GM12878 (cell line): ENCODE measurements around the gene UGT3A2. TPM values are rescaled to one million over a fixed set of nuclear protein-coding genes. Genes with fewer than 3 reads are reported as not detected.

Source experiments
- ATAC-seq: fragments of 200-7000 bp; cut with Tn5 transposase; 3 replicates; pipeline ENCODE4 v1.9.1; 2020; ENCODE audit warnings: mild to moderate bottlenecking, moderate library complexity
- BruUV-seq: library from RNA; stranded (reverse); fragments of 400-500 nt; replicated peaks from 2 replicates; lab custom pipeline; 2021; lab: Mats Ljungman, UMichigan
- CTCF ChIA-PET: fragments of 300-600 bp; sonication (Branson Sonifier 250); formaldehyde crosslinking; extraction: SDS; loops from one replicate; lab custom pipeline; 2021; ENCODE audit warnings: inconsistent platforms; lab: Yijun Ruan, JAX
- POLR2A ChIA-PET: fragments of 350-600 bp; formaldehyde crosslinking; extraction: SDS; loops from one replicate; lab custom pipeline; 2021; ENCODE audit warnings: inconsistent platforms; lab: Charles Lee
- RAD21 ChIA-PET: fragments of 300-600 bp; sonication (Branson Sonifier 250); formaldehyde crosslinking; loops from one replicate; lab custom pipeline; 2023; ENCODE audit warnings: antibody characterized with exemption; ENCODE audit not compliant: unreplicated experiment; lab: Charles Lee
- SMC1A ChIA-PET: fragments of 300-600 bp; sonication (Branson Sonifier 250); formaldehyde crosslinking; loops from one replicate; lab custom pipeline; 2023; ENCODE audit not compliant: unreplicated experiment, uncharacterized antibody; lab: Charles Lee
- DNase-seq: peaks from one replicate; pipeline ENCODE4 v3.0.0-alpha.2; 2011; ENCODE audit warnings: low read depth, low spot score
- FAIRE-seq: peaks from 3 replicates; lab custom pipeline; 2011; peaks lifted over from hg19 to GRCh38; lab: Jason Lieb, UNC
- H2AFZ ChIP-seq: 2 replicates; pipeline ENCODE4 v1.6.0; 2011; ENCODE audit warnings: low read depth, low read length, control low read depth; ENCODE audit not compliant: control insufficient read depth
- H3K27ac ChIP-seq: 2 replicates; pipeline ENCODE4 v1.5.1; 2011; ENCODE audit warnings: control low read depth; ENCODE audit not compliant: control insufficient read depth, insufficient read depth
- H3K27me3 ChIP-seq, 2 experiments: replicated peaks in 1 of 2; 2 replicates each; pipeline versions ENCODE4 v1.6.0 to v1.6.1; 2011; ENCODE audit warnings: low read length in 1 of 2; ENCODE audit not compliant: control insufficient read depth in 2 of 2, insufficient read depth in 2 of 2
- H3K36me3 ChIP-seq, 2 experiments: 2 replicates each; pipeline ENCODE4 v1.5.1; 2011; ENCODE audit warnings: low read length in 1 of 2; ENCODE audit not compliant: control insufficient read depth in 2 of 2, insufficient read depth in 2 of 2
- H3K4me1 ChIP-seq: 2 replicates; pipeline ENCODE4 v1.6.1; 2011; ENCODE audit warnings: mild to moderate bottlenecking, low read length, moderate library complexity, mixed read lengths; ENCODE audit not compliant: control insufficient read depth, insufficient read depth
- H3K4me2 ChIP-seq: 2 replicates; pipeline ENCODE4 v1.6.0; 2011; ENCODE audit warnings: control low read depth; ENCODE audit not compliant: control insufficient read depth, insufficient read depth
- H3K4me3 ChIP-seq: fragments of 200-600 bp; sonication (generic); 2 replicates; pipeline ENCODE4 v1.5.1; 2016
- H3K79me2 ChIP-seq: 2 replicates; pipeline ENCODE4 v1.6.0; 2011; ENCODE audit warnings: low read length; ENCODE audit not compliant: control insufficient read depth, insufficient read depth
- H3K9ac ChIP-seq: 2 replicates; pipeline ENCODE4 v1.8.0; 2011; ENCODE audit warnings: low read length, control low read depth, mixed read lengths; ENCODE audit not compliant: control insufficient read depth, insufficient read depth
- H3K9me3 ChIP-seq: replicated peaks from 3 replicates; pipeline ENCODE4 v1.5.1; 2011; ENCODE audit warnings: mild to moderate bottlenecking, low read length; ENCODE audit not compliant: control insufficient read depth, insufficient read depth
- H4K20me1 ChIP-seq: 2 replicates; pipeline ENCODE4 v1.6.0; 2011; ENCODE audit not compliant: control insufficient read depth, insufficient read depth
- CTCF ChIP-seq, 3 experiments: IDR thresholded peaks in 2 of 3; conservative IDR thresholded peaks in 1 of 3; 2 replicates each; pipeline ENCODE4 v1.5.1; 2011; ENCODE audit warnings: low read depth in 3 of 3, low read length in 3 of 3, mild to moderate bottlenecking in 3 of 3, control low read depth in 2 of 3, moderate library complexity in 2 of 3, inconsistent platforms in 1 of 3, mixed read lengths in 1 of 3; ENCODE audit not compliant: control insufficient read depth in 2 of 3, insufficient read depth in 1 of 3; ENCODE audit errors: extremely low read depth in 1 of 3
- E2F4 ChIP-seq: IDR thresholded peaks from 2 replicates; pipeline ENCODE4 v1.6.1; 2012; ENCODE audit warnings: low read depth, low read length, improper control_type of control experiment
- GATAD2B ChIP-seq: fragments of 450-650 bp; conservative IDR thresholded peaks from 2 replicates; pipeline ENCODE4 v1.6.1; 2017; ENCODE audit warnings: low read depth, mild to moderate bottlenecking, moderate library complexity
- MYB ChIP-seq: fragments of 150-350 bp; IDR thresholded peaks from 2 replicates; pipeline ENCODE4 v1.6.1; 2014; ENCODE audit warnings: mild to moderate bottlenecking, low read depth, low read length, borderline replicate concordance
- PBX3 ChIP-seq: IDR thresholded peaks from 2 replicates; pipeline ENCODE4 v1.6.1; 2011; ENCODE audit warnings: mild to moderate bottlenecking, low read depth, low read length, moderate library complexity; ENCODE audit not compliant: insufficient replicate concordance
- POLR2AphosphoS2 ChIP-seq: IDR thresholded peaks from 2 replicates; pipeline ENCODE4 v1.6.1; 2011; ENCODE audit warnings: low read depth, mild to moderate bottlenecking, low read length, improper control_type of control experiment, moderate library complexity
- SIN3A ChIP-seq: IDR thresholded peaks from 2 replicates; pipeline ENCODE4 v1.6.1; 2012; ENCODE audit warnings: low read depth, low read length, improper control_type of control experiment
- STAT1 ChIP-seq: fragments of 450-650 bp; conservative IDR thresholded peaks from 2 replicates; pipeline ENCODE4 v1.6.1; 2014; ENCODE audit warnings: antibody characterized with exemption, mild to moderate bottlenecking
- SUZ12 ChIP-seq: fragments of 200-600 bp; sonication (generic); IDR thresholded peaks from one replicate; pipeline ENCODE4 v1.6.1; 2018; ENCODE audit warnings: antibody characterized with exemption, mild to moderate bottlenecking; ENCODE audit not compliant: unreplicated experiment
- ZBED1 ChIP-seq: IDR thresholded peaks from 2 replicates; pipeline ENCODE4 v1.6.1; 2016; ENCODE audit warnings: borderline replicate concordance
- ZNF384 ChIP-seq: IDR thresholded peaks from 2 replicates; pipeline ENCODE4 v1.6.1; 2012; ENCODE audit warnings: low read depth, mild to moderate bottlenecking, low read length, improper control_type of control experiment, borderline replicate concordance
- WGBS: methylation state at CpG from one replicate; pipeline ENCODE4 v1.1.6; 2016; ENCODE audit warnings: low lambda C conversion rate; ENCODE audit not compliant: insufficient replicate concordance, insufficient coverage; ENCODE audit errors: missing lambda C conversion rate; 5-methylcytosine and 5-hydroxymethylcytosine counted together
- in situ Hi-C: fragments of 300-500 bp; cut with MboI; formaldehyde crosslinking; loops from 9 replicates; pipeline ENCODE4 v1.14.3; 2018; ENCODE audit warnings: mixed read lengths
- intact Hi-C: fragments of 100-400 bp; cut with micrococcal nuclease; formaldehyde crosslinking; loops from one replicate; pipeline ENCODE4 v1.14.2; 2022; ENCODE audit not compliant: unreplicated experiment
- polyA plus RNA-seq, 11 experiments: library from polyadenylated mRNA; depleted of rRNA in 4 of 11; unstranded in 6 of 11; stranded (reverse) in 5 of 11; fragments of >200 nt; fragmentation: Nextera tagmentation in 4 of 11; fragmentation: Illumina TruSeq in 1 of 11; extraction: Ambion mirVana in 4 of 11; extraction: Trizol in 1 of 11; gene quantifications; 1 replicate in 1 of 11; 2 replicates in 10 of 11; pipeline versions ENCODE4 v1.2.1 to v1.2.3, GENCODE V29; 2011 to 2016; ENCODE audit warnings: inconsistent platforms in 2 of 11, missing spikeins in 2 of 11, low read depth in 1 of 11
- total RNA-seq, 4 experiments: library from RNA; depleted of rRNA in 3 of 4; stranded (reverse); fragments of >200 nt in 3 of 4; fragmentation: Illumina TruSeq in 1 of 4; extraction: Trizol in 1 of 4; gene quantifications; 2 replicates each; pipeline versions ENCODE4 v1.2.1 to v1.2.3, GENCODE V29; 2013 to 2021

Gene UGT3A2
- total and polyA plus RNA-seq, 10 of the 15 experiments (the other 5 are each of a cell fraction or from before 2014, with no cell fraction given) = 0.02 to 0.50 (median 0.09) TPM; not detected in 7

- TF ChIP-seq STAT1 = no peak
Measured at GRCh38 chr5:36047384-36048160, 19.1 kb downstream of the UGT3A2 start (continued).

- intact Hi-C loops (no loop called here), in situ Hi-C loops (no loop called here)
- ATAC-seq = no peak
- no peaks in the 10 kb centered on the region for H3K27me3 ChIP-seq
- no peaks in the 10 kb centered on the region for H3K36me3 ChIP-seq
- no TSS peak for BruUV-seq
- no peaks in the 10 kb centered on the region for H3K79me2 ChIP-seq
- no peak overlapping the region for H3K4me2 ChIP-seq
- H3K9me3 ChIP-seq = no peaks in the 10 kb centered on the region
- H3K4me3 ChIP-seq = no peak overlapping the region
- ChIA-PET RAD21 (no interaction called here), SMC1A (no interaction called here), POLR2A (no interaction called here), CTCF (interaction anchor here (0.7 kb wide), 1 partner anchor 223 kb away, joined by 3 read pairs; no protein-coding TSS in a partner anchor)
- DNase-seq = no peak
- H3K27ac ChIP-seq = no peak overlapping the region
- no peaks in the 10 kb centered on the region for H4K20me1 ChIP-seq
- H2AFZ ChIP-seq = no peak overlapping the region
- no peak overlapping the region for H3K9ac ChIP-seq
- TF ChIP-seq CTCF (IDR thresholded peaks at IDR 0.05 in 2 of 3, conservative IDR thresholded peaks at IDR 0.05 in 1 of 3; ENCODE audit: control insufficient read depth in 2 of 3, extremely low read depth in 1 of 3, insufficient read depth in 1 of 3, low read depth in 3 of 3, low read length in 3 of 3) (no peak), GATAD2B (no peak), SUZ12 (no peak), ZBED1 (no peak), MYB (no peak), ZNF384 (no peak), POLR2AphosphoS2 (no peak), PBX3 (no peak), E2F4 (no peak), SIN3A (no peak)
- WGBS = 23% methylated on average over 3 of the region's 3 CpGs
- FAIRE-seq = no peak
- H3K4me1 ChIP-seq = no peaks in the 10 kb centered on the region
Measured at GRCh38 chr5:36045895-36046294, 20.8 kb downstream of the UGT3A2 start.
